Endothelial cell (in vitro differentiated cells): ENCODE data around the gene RAD51B. TPM values are rescaled to one million over a fixed set of nuclear protein-coding genes. Genes with fewer than 3 reads are reported as not detected.

Experiments
- DNase-seq: peaks from one replicate; pipeline ENCODE4 v3.0.0; 2021; ENCODE audit warnings: low spot score
- H3K27ac Mint-ChIP-seq: one replicate; pipeline ENCODE4 v1.8.0; 2021; ENCODE audit warnings: mixed read lengths, inconsistent platforms; ENCODE audit not compliant: unreplicated experiment
- H3K27me3 Mint-ChIP-seq: one replicate; pipeline ENCODE4 v1.8.0; 2021; ENCODE audit warnings: mild to moderate bottlenecking, moderate library complexity, mixed read lengths, inconsistent platforms; ENCODE audit not compliant: unreplicated experiment
- H3K36me3 Mint-ChIP-seq: one replicate; pipeline ENCODE4 v1.8.0; 2021; ENCODE audit warnings: mild to moderate bottlenecking, low read depth, mixed read lengths, inconsistent platforms; ENCODE audit not compliant: unreplicated experiment
- H3K4me1 Mint-ChIP-seq: one replicate; pipeline ENCODE4 v1.8.0; 2021; ENCODE audit warnings: mild to moderate bottlenecking, mixed read lengths, inconsistent platforms; ENCODE audit not compliant: unreplicated experiment
- H3K4me3 Mint-ChIP-seq: one replicate; pipeline ENCODE4 v1.8.0; 2021; ENCODE audit warnings: mild to moderate bottlenecking, mixed read lengths, inconsistent platforms; ENCODE audit not compliant: unreplicated experiment
- H3K9me3 Mint-ChIP-seq: one replicate; pipeline ENCODE4 v1.8.0; 2021; ENCODE audit warnings: mixed read lengths, inconsistent platforms; ENCODE audit not compliant: unreplicated experiment
- CTCF ChIP-seq: fragments of 200-600 bp; sonication (generic); IDR thresholded peaks from one replicate; pipeline ENCODE4 v1.5.0; 2021; ENCODE audit warnings: antibody characterized with exemption; ENCODE audit not compliant: unreplicated experiment
- total RNA-seq: library from RNA; stranded (reverse); fragmentation: NEBNext Ultra II Directional; extraction: Animal tissue kit (Norgen Biotek cat#: 25700); gene quantifications from one replicate; pipeline ENCODE4 v1.2.1, GENCODE V29; 2021; ENCODE audit not compliant: unreplicated experiment

The RAD51B gene
- total RNA-seq, 1 donor from 2014 or later, result 23.5 TPM

- Mint-ChIP-seq H3K4me3 (no peak overlapping the region), H3K36me3 (no peaks in the 10 kb centered on the region), H3K27ac (no peak overlapping the region), H3K27me3 (peaks cover 2% of the 10 kb centered on the region), H3K4me1 (no peaks in the 10 kb centered on the region), H3K9me3 (no peaks in the 10 kb centered on the region)
- TF ChIP-seq CTCF, result no peak
- no peak for DNase-seq
These were observed 406.9 kb downstream of the RAD51B start for GRCh38 chr14:68226523-68226922.

- H3K27me3 Mint-ChIP-seq, result peaks cover 2% of the 10 kb centered on the region
- no peak overlapping the region for H3K4me3 Mint-ChIP-seq
- no peaks in the 10 kb centered on the region for H3K4me1 Mint-ChIP-seq
- no peaks in the 10 kb centered on the region for H3K9me3 Mint-ChIP-seq
- no peaks in the 10 kb centered on the region for H3K36me3 Mint-ChIP-seq
- no peak for DNase-seq
- TF ChIP-seq CTCF, result no peak
- no peak overlapping the region for H3K27ac Mint-ChIP-seq
These were observed 409.1 kb downstream of the RAD51B start for GRCh38 chr14:68228656-68229055.

- no peaks in the 10 kb centered on the region for H3K9me3 Mint-ChIP-seq
- no peak for TF ChIP-seq CTCF
- H3K27me3 Mint-ChIP-seq, result peaks cover 2% of the 10 kb centered on the region
- no peaks in the 10 kb centered on the region for H3K4me1 Mint-ChIP-seq
- no peaks in the 10 kb centered on the region for H3K36me3 Mint-ChIP-seq
- DNase-seq, result no peak
- no peak overlapping the region for H3K4me3 Mint-ChIP-seq
- H3K27ac Mint-ChIP-seq, result no peak overlapping the region
These were observed 410.0 kb downstream of the RAD51B start for GRCh38 chr14:68229423-68230100.

- Mint-ChIP-seq H3K36me3 (no peaks in the 10 kb centered on the region), H3K4me3 (no peak overlapping the region), H3K27me3 (peaks cover 2% of the 10 kb centered on the region), H3K4me1 (no peaks in the 10 kb centered on the region), H3K27ac (no peak overlapping the region), H3K9me3 (no peaks in the 10 kb centered on the region)
- TF ChIP-seq CTCF, result no peak
- DNase-seq, result no peak
These were observed 410.8 kb downstream of the RAD51B start for GRCh38 chr14:68230202-68230949.

- no peak for TF ChIP-seq CTCF
- DNase-seq, result no peak
- Mint-ChIP-seq H3K27me3 (peaks cover 2% of the 10 kb centered on the region), H3K27ac (no peak overlapping the region), H3K4me1 (no peaks in the 10 kb centered on the region), H3K4me3 (no peak overlapping the region), H3K36me3 (no peaks in the 10 kb centered on the region), H3K9me3 (no peaks in the 10 kb centered on the region)
These were observed 411.6 kb downstream of the RAD51B start for GRCh38 chr14:68230950-68231717.
